Measurements from ENCODE around the gene ANAPC16.
"Not testable (repeated sequence)": the region's sequence is repeated elsewhere in the genome, so short reads cannot be mapped to it uniquely, and the experiment has no call there.

ANAPC16 gene

GRCh38 chr10:72242675-72243074, 26.9 kb downstream of the ANAPC16 start:
- in situ Hi-C loops (cut with MboI; ENCODE audit: low sequenced_read_pairs) = no loop called here

- in situ Hi-C loops (cut with MboI; ENCODE audit: low sequenced_read_pairs) = no loop called here
Observed at GRCh38 chr10:72243822-72244437, 28.1 kb downstream of the ANAPC16 start.

- in situ Hi-C loops (cut with MboI; ENCODE audit: low sequenced_read_pairs) = no loop called here
Observed at GRCh38 chr10:72244573-72245038, 28.8 kb downstream of the ANAPC16 start.

GRCh38 chr10:72245949-72246525, 30.2 kb downstream of the ANAPC16 start:
- in situ Hi-C loops (cut with MboI; ENCODE audit: low sequenced_read_pairs) = no loop called here

- in situ Hi-C loops (cut with MboI; ENCODE audit: low sequenced_read_pairs) = no loop called here
Observed at GRCh38 chr10:72248468-72249151, 32.8 kb downstream of the ANAPC16 start.

GRCh38 chr10:72249176-72249862, 33.5 kb downstream of the ANAPC16 start:
- in situ Hi-C loops (cut with MboI; ENCODE audit: low sequenced_read_pairs) = not testable (repeated sequence)

- in situ Hi-C loops (cut with MboI; ENCODE audit: low sequenced_read_pairs) = no loop called here
Observed at GRCh38 chr10:72250666-72251065, 34.9 kb downstream of the ANAPC16 start.

- in situ Hi-C loops (cut with MboI; ENCODE audit: low sequenced_read_pairs) = no loop called here
Observed at GRCh38 chr10:72251635-72252034, 35.8 kb downstream of the ANAPC16 start.

- in situ Hi-C loops (cut with MboI; ENCODE audit: low sequenced_read_pairs) = no loop called here
Observed at GRCh38 chr10:72252972-72253371, 37.2 kb downstream of the ANAPC16 start.

GRCh38 chr10:72253578-72253977, 37.8 kb downstream of the ANAPC16 start:
- in situ Hi-C loops (cut with MboI; ENCODE audit: low sequenced_read_pairs) = no loop called here

- in situ Hi-C loops (cut with MboI; ENCODE audit: low sequenced_read_pairs) = no loop called here
Observed at GRCh38 chr10:72254813-72255568, 39.2 kb downstream of the ANAPC16 start.

GRCh38 chr10:72255977-72256729, 40.3 kb downstream of the ANAPC16 start:
- in situ Hi-C loops (cut with MboI; ENCODE audit: low sequenced_read_pairs) = no loop called here

GRCh38 chr10:72257051-72257892, 41.5 kb downstream of the ANAPC16 start:
- in situ Hi-C loops (cut with MboI; ENCODE audit: low sequenced_read_pairs) = no loop called here

- in situ Hi-C loops (cut with MboI; ENCODE audit: low sequenced_read_pairs) = no loop called here
Observed at GRCh38 chr10:72258617-72259016, 42.8 kb downstream of the ANAPC16 start.

GRCh38 chr10:72259491-72260238, 43.9 kb downstream of the ANAPC16 start:
- in situ Hi-C loops (cut with MboI; ENCODE audit: low sequenced_read_pairs) = no loop called here

- in situ Hi-C loops (cut with MboI; ENCODE audit: low sequenced_read_pairs) = no loop called here
Observed at GRCh38 chr10:72260239-72260975, 44.6 kb downstream of the ANAPC16 start.

GRCh38 chr10:72260976-72261783, 45.4 kb downstream of the ANAPC16 start:
- in situ Hi-C loops (cut with MboI; ENCODE audit: low sequenced_read_pairs) = no loop called here
